ENCODE results near the gene RRM1.

DNA sequence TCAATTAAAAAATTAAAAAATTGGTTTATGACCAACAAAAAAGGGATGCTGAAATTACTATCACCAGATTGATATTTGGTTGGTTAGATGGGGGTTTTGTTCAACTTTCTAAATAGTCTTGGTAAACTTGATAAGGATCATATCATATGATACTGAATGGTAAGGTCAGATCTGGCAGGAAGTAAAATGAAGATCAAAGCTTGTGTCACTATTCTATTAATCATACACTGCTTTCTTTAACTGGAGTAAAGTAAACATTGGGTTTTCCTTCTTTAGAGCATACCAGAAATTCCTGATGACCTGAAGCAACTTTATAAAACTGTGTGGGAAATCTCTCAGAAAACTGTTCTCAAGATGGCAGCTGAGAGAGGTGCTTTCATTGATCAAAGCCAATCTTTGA, 40.2 kb downstream of the RRM1 start:
- TF ChIP-seq TAF1 (IDR thresholded peaks at IDR 0.05; ENCODE audit: low read depth), result no peak
- no peak for TF ChIP-seq YY1 (IDR thresholded peaks at IDR 0.05; ENCODE audit: low read depth)
- no peak for TF ChIP-seq FOXM1 (IDR thresholded peaks at IDR 0.05; ENCODE audit: borderline replicate concordance, low read depth)
- TF ChIP-seq, protein P1, sequence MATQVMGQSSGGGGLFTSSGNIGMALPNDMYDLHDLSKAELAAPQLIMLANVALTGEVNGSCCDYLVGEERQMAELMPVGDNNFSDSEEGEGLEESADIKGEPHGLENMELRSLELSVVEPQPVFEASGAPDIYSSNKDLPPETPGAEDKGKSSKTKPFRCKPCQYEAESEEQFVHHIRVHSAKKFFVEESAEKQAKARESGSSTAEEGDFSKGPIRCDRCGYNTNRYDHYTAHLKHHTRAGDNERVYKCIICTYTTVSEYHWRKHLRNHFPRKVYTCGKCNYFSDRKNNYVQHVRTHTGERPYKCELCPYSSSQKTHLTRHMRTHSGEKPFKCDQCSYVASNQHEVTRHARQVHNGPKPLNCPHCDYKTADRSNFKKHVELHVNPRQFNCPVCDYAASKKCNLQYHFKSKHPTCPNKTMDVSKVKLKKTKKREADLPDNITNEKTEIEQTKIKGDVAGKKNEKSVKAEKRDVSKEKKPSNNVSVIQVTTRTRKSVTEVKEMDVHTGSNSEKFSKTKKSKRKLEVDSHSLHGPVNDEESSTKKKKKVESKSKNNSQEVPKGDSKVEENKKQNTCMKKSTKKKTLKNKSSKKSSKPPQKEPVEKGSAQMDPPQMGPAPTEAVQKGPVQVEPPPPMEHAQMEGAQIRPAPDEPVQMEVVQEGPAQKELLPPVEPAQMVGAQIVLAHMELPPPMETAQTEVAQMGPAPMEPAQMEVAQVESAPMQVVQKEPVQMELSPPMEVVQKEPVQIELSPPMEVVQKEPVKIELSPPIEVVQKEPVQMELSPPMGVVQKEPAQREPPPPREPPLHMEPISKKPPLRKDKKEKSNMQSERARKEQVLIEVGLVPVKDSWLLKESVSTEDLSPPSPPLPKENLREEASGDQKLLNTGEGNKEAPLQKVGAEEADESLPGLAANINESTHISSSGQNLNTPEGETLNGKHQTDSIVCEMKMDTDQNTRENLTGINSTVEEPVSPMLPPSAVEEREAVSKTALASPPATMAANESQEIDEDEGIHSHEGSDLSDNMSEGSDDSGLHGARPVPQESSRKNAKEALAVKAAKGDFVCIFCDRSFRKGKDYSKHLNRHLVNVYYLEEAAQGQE (IDR thresholded peaks at IDR 0.05; ENCODE audit: low read depth), result no peak
- TF ChIP-seq CEBPB (IDR thresholded peaks at IDR 0.05), result no peak
- no peak for TF ChIP-seq NFIC (IDR thresholded peaks at IDR 0.05)
- TF ChIP-seq EP300 (IDR thresholded peaks at IDR 0.05; ENCODE audit: borderline replicate concordance), result no peak
